ENCODE measurements around the gene F12.
A peak's percentile ranks its signal among the peaks of the same experiment; 100 is the strongest.

Gene F12

DNA sequence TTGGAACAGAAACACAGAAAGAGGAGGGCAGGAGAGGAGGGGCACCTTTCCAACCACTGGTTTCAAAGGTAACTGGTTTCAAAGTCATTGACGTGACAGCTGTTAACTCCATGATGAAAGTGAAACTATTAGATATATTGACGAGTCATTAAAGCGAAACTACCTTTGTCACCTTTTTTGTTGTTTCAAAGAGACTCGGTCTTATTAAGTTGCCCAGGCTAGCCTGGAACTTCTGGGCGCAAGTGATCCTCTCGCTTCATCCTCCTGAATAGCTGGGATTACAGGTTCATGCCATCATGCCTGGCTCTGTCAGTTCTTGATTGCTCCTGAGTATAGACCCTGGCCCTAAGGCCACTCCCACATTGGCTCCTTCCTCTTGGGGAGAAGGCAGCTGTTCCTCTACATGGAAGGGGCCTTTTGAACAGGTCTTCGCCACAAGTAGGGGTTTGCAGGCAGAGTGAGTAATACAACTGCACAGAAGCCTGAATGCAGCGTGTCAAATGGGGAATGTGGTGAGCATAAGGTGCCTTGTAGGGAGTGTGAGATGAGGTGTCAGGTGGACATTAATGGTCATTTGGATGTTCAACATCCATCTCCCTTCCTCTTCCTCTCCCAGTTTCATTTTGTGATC, 3.4 kb upstream of the F12 start:
- Histone ChIP-seq H3K9ac (ENCODE audit: low read length) (no peak overlapping the region), H2BK12ac (ENCODE audit: low read length) (no peak overlapping the region), H3K4me2 (ENCODE audit: low read length) (no peak overlapping the region), H4K91ac (ENCODE audit: low read depth, low read length) (no peak overlapping the region), H3K4me1 (ENCODE audit: control insufficient read depth in 1 of 2, insufficient read depth in 2 of 2, low read length in 2 of 2) (no peaks in the 10 kb centered on the region), H3K9me3 (ENCODE audit: insufficient read depth, low read depth, low read length) (peaks cover 1% of the 10 kb centered on the region), H3K4me3 (ENCODE audit: low read depth, low read length) (no peak overlapping the region), H3K18ac (ENCODE audit: low read length) (no peak overlapping the region), H3K14ac (ENCODE audit: low read length) (no peak overlapping the region), H4K8ac (ENCODE audit: low read depth, low read length) (no peak overlapping the region), H2AK5ac (ENCODE audit: low read length) (no peak overlapping the region), H3K23ac (ENCODE audit: low read length) (peak overlapping the region; percentile 68), H3K79me1 (ENCODE audit: low read length) (no peaks in the 10 kb centered on the region), H2BK5ac (ENCODE audit: low read depth, low read length, poor library complexity) (no peak overlapping the region), H4K12ac (ENCODE audit: low read depth, low read length) (no peak overlapping the region), H3K79me2 (ENCODE audit: control insufficient read depth, insufficient read depth, low read length, poor library complexity) (no peaks in the 10 kb centered on the region), H3K36me3 (ENCODE audit: control insufficient read depth in 1 of 2, insufficient read depth in 2 of 2, low read length in 2 of 2) (no peaks in the 10 kb centered on the region), H3K27me3 (ENCODE audit: insufficient read depth, low read length) (no peaks in the 10 kb centered on the region), H2AFZ (ENCODE audit: insufficient read depth, low read length, poor library complexity) (no peak overlapping the region), H3K27ac (ENCODE audit: low read depth, low read length) (no peak overlapping the region), H2BK120ac (ENCODE audit: insufficient read depth, low read length, poor library complexity) (no peak overlapping the region), H3K4ac (ENCODE audit: low read depth, low read length) (no peak overlapping the region)
- WGBS (ENCODE audit: extremely low coverage, insufficient coverage, insufficient read length) = no CpG with 5 or more reads among the region's 8 CpGs
- no peak for DNase-seq

DNA sequence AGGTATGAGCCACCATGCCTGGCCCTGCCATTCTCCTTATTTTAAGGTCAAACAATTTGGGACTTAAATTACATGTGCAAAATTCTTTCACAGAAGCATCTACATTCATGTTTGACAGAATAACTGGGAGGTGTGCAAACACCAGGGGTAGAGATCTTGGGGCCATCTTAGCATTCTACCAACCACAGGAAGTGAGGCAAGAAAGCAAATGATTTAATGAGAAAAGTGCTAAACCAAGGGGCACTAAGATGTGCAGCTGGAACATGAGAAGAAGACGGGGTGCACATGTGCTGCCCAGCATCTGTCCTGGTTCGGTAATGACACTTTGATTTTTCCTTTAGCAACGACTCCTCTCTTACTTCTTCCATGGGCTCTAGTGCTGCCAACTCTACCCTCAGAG, 1.2 kb upstream of the F12 start:
- no peak overlapping the region for H3K4me2 ChIP-seq (ENCODE audit: low read length)
- H3K23ac ChIP-seq (ENCODE audit: low read length) = no peak overlapping the region
- no peak overlapping the region for H3K14ac ChIP-seq (ENCODE audit: low read length)
- no peak overlapping the region for H2AK5ac ChIP-seq (ENCODE audit: low read length)
- H3K9ac ChIP-seq (ENCODE audit: low read length) = no peak overlapping the region
- no peak for DNase-seq
- H3K18ac ChIP-seq (ENCODE audit: low read length) = no peak overlapping the region
- no peak overlapping the region for H2BK120ac ChIP-seq (ENCODE audit: insufficient read depth, low read length, poor library complexity)
- no CpG with 5 or more reads among the region's 3 CpGs for WGBS (ENCODE audit: extremely low coverage, insufficient coverage, insufficient read length)
- no peak overlapping the region for H4K8ac ChIP-seq (ENCODE audit: low read depth, low read length)
- H4K12ac ChIP-seq (ENCODE audit: low read depth, low read length) = no peak overlapping the region
- no peaks in the 10 kb centered on the region for H3K36me3 ChIP-seq (ENCODE audit: control insufficient read depth in 1 of 2, insufficient read depth in 2 of 2, low read length in 2 of 2)
- H2BK12ac ChIP-seq (ENCODE audit: low read length) = no peak overlapping the region
- no peak overlapping the region for H3K4me3 ChIP-seq (ENCODE audit: low read depth, low read length)
- H3K4me1 ChIP-seq (ENCODE audit: control insufficient read depth in 1 of 2, insufficient read depth in 2 of 2, low read length in 2 of 2) = no peaks in the 10 kb centered on the region
- H3K27me3 ChIP-seq (ENCODE audit: insufficient read depth, low read length) = peaks cover 1% of the 10 kb centered on the region
- no peak overlapping the region for H2AFZ ChIP-seq (ENCODE audit: insufficient read depth, low read length, poor library complexity)
- no peaks in the 10 kb centered on the region for H3K79me2 ChIP-seq (ENCODE audit: control insufficient read depth, insufficient read depth, low read length, poor library complexity)
- no peak overlapping the region for H2BK5ac ChIP-seq (ENCODE audit: low read depth, low read length, poor library complexity)
- H3K9me3 ChIP-seq (ENCODE audit: insufficient read depth, low read depth, low read length) = peaks cover 1% of the 10 kb centered on the region
- no peak overlapping the region for H4K91ac ChIP-seq (ENCODE audit: low read depth, low read length)
- no peaks in the 10 kb centered on the region for H3K79me1 ChIP-seq (ENCODE audit: low read length)
- no peak overlapping the region for H3K27ac ChIP-seq (ENCODE audit: low read depth, low read length)
- H3K4ac ChIP-seq (ENCODE audit: low read depth, low read length) = no peak overlapping the region

DNA sequence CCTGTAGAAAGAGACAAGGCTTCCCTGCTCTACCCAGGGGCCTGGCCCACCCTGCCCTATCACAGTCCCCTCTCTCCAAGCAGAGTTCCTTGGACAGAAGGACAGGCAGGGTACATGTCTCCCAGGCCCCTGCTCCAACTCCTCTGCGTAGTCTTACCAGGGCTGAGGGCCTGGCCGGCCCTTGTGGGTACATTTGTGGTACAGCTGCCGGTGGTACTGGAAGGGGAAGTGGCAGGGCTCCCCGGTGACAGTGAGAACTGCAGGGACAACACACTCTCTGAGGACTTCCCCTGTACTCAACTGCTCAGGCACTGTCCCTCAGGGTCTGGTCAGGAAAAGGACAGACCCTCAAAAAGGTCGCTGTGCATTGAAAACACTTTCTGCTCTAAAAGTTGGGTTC, 3.6 kb downstream of the F12 start:
- H3K9me3 ChIP-seq (ENCODE audit: insufficient read depth, low read depth, low read length) = peaks cover 1% of the 10 kb centered on the region
- no peak overlapping the region for H4K8ac ChIP-seq (ENCODE audit: low read depth, low read length)
- H2AFZ ChIP-seq (ENCODE audit: insufficient read depth, low read length, poor library complexity) = no peak overlapping the region
- H3K23ac ChIP-seq (ENCODE audit: low read length) = no peak overlapping the region
- no peaks in the 10 kb centered on the region for H3K79me2 ChIP-seq (ENCODE audit: control insufficient read depth, insufficient read depth, low read length, poor library complexity)
- H3K4ac ChIP-seq (ENCODE audit: low read depth, low read length) = no peak overlapping the region
- H3K27ac ChIP-seq (ENCODE audit: low read depth, low read length) = no peak overlapping the region
- peaks cover 28% of the 10 kb centered on the region for H3K27me3 ChIP-seq (ENCODE audit: insufficient read depth, low read length)
- no peak overlapping the region for H2AK5ac ChIP-seq (ENCODE audit: low read length)
- H3K79me1 ChIP-seq (ENCODE audit: low read length) = peaks cover 2% of the 10 kb centered on the region
- peak in 1 of 2 donors; percentile 10 for DNase-seq
- no peak overlapping the region for H3K9ac ChIP-seq (ENCODE audit: low read length)
- no CpG with 5 or more reads among the region's 5 CpGs for WGBS (ENCODE audit: extremely low coverage, insufficient coverage, insufficient read length)
- no peak overlapping the region for H3K18ac ChIP-seq (ENCODE audit: low read length)
- peaks cover 14 to 23% of the 10 kb centered on the region in 2 experiments for H3K4me1 ChIP-seq (ENCODE audit: control insufficient read depth in 1 of 2, insufficient read depth in 2 of 2, low read length in 2 of 2)
- H3K4me3 ChIP-seq (ENCODE audit: low read depth, low read length) = no peak overlapping the region
- H3K14ac ChIP-seq (ENCODE audit: low read length) = no peak overlapping the region
- no peak overlapping the region for H2BK5ac ChIP-seq (ENCODE audit: low read depth, low read length, poor library complexity)
- no peak overlapping the region for H4K91ac ChIP-seq (ENCODE audit: low read depth, low read length)
- no peaks in the 10 kb centered on the region for H3K36me3 ChIP-seq (ENCODE audit: control insufficient read depth in 1 of 2, insufficient read depth in 2 of 2, low read length in 2 of 2)
- no peak overlapping the region for H4K12ac ChIP-seq (ENCODE audit: low read depth, low read length)
- no peak overlapping the region for H3K4me2 ChIP-seq (ENCODE audit: low read length)
- H2BK12ac ChIP-seq (ENCODE audit: low read length) = no peak overlapping the region
- no peak overlapping the region for H2BK120ac ChIP-seq (ENCODE audit: insufficient read depth, low read length, poor library complexity)

DNA sequence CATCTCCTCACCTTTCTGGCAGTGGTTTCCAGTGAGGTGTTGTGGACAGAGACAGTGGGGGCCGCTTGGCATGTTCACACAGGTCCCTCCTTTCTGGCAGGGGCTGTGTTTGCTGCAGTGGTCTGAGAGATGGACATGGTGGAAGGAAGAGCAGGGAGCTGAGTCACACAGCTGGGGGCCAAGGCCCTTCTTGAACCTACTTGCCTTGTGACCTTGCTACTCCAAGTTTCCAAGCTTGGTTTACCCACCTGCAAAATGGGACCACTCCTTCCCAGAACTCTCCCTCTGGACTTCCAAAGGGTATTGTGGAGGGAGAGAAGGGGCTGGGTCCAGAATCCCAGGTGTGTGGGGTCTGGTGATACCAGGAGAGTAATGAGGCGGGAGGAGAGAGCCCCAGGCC, 4.1 kb downstream of the F12 start:
- peaks cover 14 to 23% of the 10 kb centered on the region in 2 experiments for H3K4me1 ChIP-seq (ENCODE audit: control insufficient read depth in 1 of 2, insufficient read depth in 2 of 2, low read length in 2 of 2)
- no peak overlapping the region for H4K8ac ChIP-seq (ENCODE audit: low read depth, low read length)
- no peaks in the 10 kb centered on the region for H3K79me2 ChIP-seq (ENCODE audit: control insufficient read depth, insufficient read depth, low read length, poor library complexity)
- H3K9ac ChIP-seq (ENCODE audit: low read length) = no peak overlapping the region
- WGBS (ENCODE audit: extremely low coverage, insufficient coverage, insufficient read length) = no CpG with 5 or more reads among the region's 2 CpGs
- H2AFZ ChIP-seq (ENCODE audit: insufficient read depth, low read length, poor library complexity) = no peak overlapping the region
- no peak overlapping the region for H2BK5ac ChIP-seq (ENCODE audit: low read depth, low read length, poor library complexity)
- no peak overlapping the region for H2BK120ac ChIP-seq (ENCODE audit: insufficient read depth, low read length, poor library complexity)
- H2BK12ac ChIP-seq (ENCODE audit: low read length) = no peak overlapping the region
- H3K36me3 ChIP-seq (ENCODE audit: control insufficient read depth in 1 of 2, insufficient read depth in 2 of 2, low read length in 2 of 2) = no peaks in the 10 kb centered on the region
- H3K4me3 ChIP-seq (ENCODE audit: low read depth, low read length) = no peak overlapping the region
- H3K27ac ChIP-seq (ENCODE audit: low read depth, low read length) = no peak overlapping the region
- no peak overlapping the region for H3K23ac ChIP-seq (ENCODE audit: low read length)
- H3K4me2 ChIP-seq (ENCODE audit: low read length) = no peak overlapping the region
- H4K12ac ChIP-seq (ENCODE audit: low read depth, low read length) = no peak overlapping the region
- H3K4ac ChIP-seq (ENCODE audit: low read depth, low read length) = no peak overlapping the region
- H3K18ac ChIP-seq (ENCODE audit: low read length) = no peak overlapping the region
- H3K79me1 ChIP-seq (ENCODE audit: low read length) = peaks cover 2% of the 10 kb centered on the region
- DNase-seq = no peak
- H3K9me3 ChIP-seq (ENCODE audit: insufficient read depth, low read depth, low read length) = peaks cover 1% of the 10 kb centered on the region
- H3K27me3 ChIP-seq (ENCODE audit: insufficient read depth, low read length) = peaks cover 28% of the 10 kb centered on the region
- no peak overlapping the region for H2AK5ac ChIP-seq (ENCODE audit: low read length)
- no peak overlapping the region for H4K91ac ChIP-seq (ENCODE audit: low read depth, low read length)
- H3K14ac ChIP-seq (ENCODE audit: low read length) = no peak overlapping the region
